GM12892 (cell line): ENCODE results near the gene ZNF689.

ENCODE experiments used
- POLR2A ChIP-seq: IDR thresholded peaks from 2 replicates; pipeline ENCODE4 v1.6.1; 2011; ENCODE audit warnings: low read depth, low read length, control low read depth
- POLR2AphosphoS5 ChIP-seq: IDR thresholded peaks from 2 replicates; pipeline ENCODE4 v1.6.1; 2011; ENCODE audit warnings: low read depth, low read length, control low read depth
- TAF1 ChIP-seq: IDR thresholded peaks from 2 replicates; pipeline ENCODE4 v1.6.1; 2011; ENCODE audit warnings: low read depth, mild to moderate bottlenecking, control low read depth, low read length, borderline replicate concordance

GRCh38 chr16:30605158-30605557 lies 5.0 kb downstream of the ZNF689 start:
- TF ChIP-seq POLR2A (no peak), POLR2AphosphoS5 (no peak), TAF1 (no peak)
